ENCODE measurements around the gene RPS21. TPM values are rescaled to one million over a fixed set of nuclear protein-coding genes. Genes with fewer than 3 reads are reported as not detected.

The RPS21 gene
- total and polyA plus RNA-seq, 2 of the 13 experiments (the other 11 are each of a cell fraction or from before 2014, with no cell fraction given), result 2,647 to 11,063 TPM

- peak; percentile 91 for TF ChIP-seq HNF1B (CRISPR knock-in tag; IDR thresholded peaks at IDR 0.05)
- TF ChIP-seq ZNF570 (CRISPR knock-in tag; IDR thresholded peaks at IDR 0.05; ENCODE audit: borderline replicate concordance), result peak; percentile 86; the same call in 1 of the 2 replicates
- TF ChIP-seq ATM (IDR thresholded peaks at IDR 0.05; ENCODE audit: borderline replicate concordance), result no peak
- peak; percentile 85; the same call in 1 of the 2 replicates for TF ChIP-seq PBX3 (CRISPR knock-in tag; IDR thresholded peaks at IDR 0.05; ENCODE audit: borderline replicate concordance)
- TF ChIP-seq MAFK (conservative IDR thresholded peaks at IDR 0.05 in 1 of 2, IDR thresholded peaks at IDR 0.05 in 1 of 2; ENCODE audit: low read length in 2 of 2), result no peak
- TF ChIP-seq TOE1 (CRISPR knock-in tag; IDR thresholded peaks at IDR 0.05), result peak; percentile 59; the same call in 1 of the 2 replicates
- peak; percentile 45; the same call in 1 of the 2 replicates for TF ChIP-seq HNF4G (IDR thresholded peaks at IDR 0.05; ENCODE audit: borderline replicate concordance, low read depth, low read length)
- no peak for TF ChIP-seq HNF4G (CRISPR knock-in tag; IDR thresholded peaks at IDR 0.05; ENCODE audit: borderline replicate concordance, low read depth)
- TF ChIP-seq MIER2 (CRISPR knock-in tag; IDR thresholded peaks at IDR 0.05), result peak; percentile 71
- peak; percentile 81; the same call in 1 of the 2 replicates for TF ChIP-seq MIER3 (CRISPR knock-in tag; IDR thresholded peaks at IDR 0.05; ENCODE audit: borderline replicate concordance)
- no peak for TF ChIP-seq GPBP1L1 (CRISPR knock-in tag; IDR thresholded peaks at IDR 0.05)
- TF ChIP-seq ZC3H4 (CRISPR knock-in tag; IDR thresholded peaks at IDR 0.05; ENCODE audit: borderline replicate concordance), result no peak
- peak; percentile 92 for TF ChIP-seq ZNF34 (CRISPR knock-in tag; IDR thresholded peaks at IDR 0.05; ENCODE audit: borderline replicate concordance)
- TF ChIP-seq ZNF383 (CRISPR knock-in tag; IDR thresholded peaks at IDR 0.05; ENCODE audit: borderline replicate concordance), result peak; percentile 97; the same call in 1 of the 2 replicates
- TF ChIP-seq ZNF672 (CRISPR knock-in tag; IDR thresholded peaks at IDR 0.05), result no peak
- peak; percentile 85 for TF ChIP-seq THAP11 (CRISPR knock-in tag; IDR thresholded peaks at IDR 0.05)
- peak; percentile 87 for TF ChIP-seq KAT8 (CRISPR knock-in tag; IDR thresholded peaks at IDR 0.05)
- no peak for TF ChIP-seq FOXK2 (IDR thresholded peaks at IDR 0.05)
- TF ChIP-seq ZBTB33 (CRISPR knock-in tag; IDR thresholded peaks at IDR 0.05), result peak; percentile 45; the same call in 1 of the 2 replicates
- peak; percentile 57; the same call in 1 of the 2 replicates for TF ChIP-seq MIXL1 (CRISPR knock-in tag; IDR thresholded peaks at IDR 0.05)
- 0 out of 2 replicates have a peak, but pooled peaks have one; percentile 22 for TF ChIP-seq ZFAT (CRISPR knock-in tag; conservative IDR thresholded peaks at IDR 0.05)
- TF ChIP-seq SNAI1 (CRISPR knock-in tag; IDR thresholded peaks at IDR 0.05; ENCODE audit: borderline replicate concordance), result peak; percentile 96
- TF ChIP-seq RBM22 (optimal IDR thresholded peaks at IDR 0.05; ENCODE audit: low read length), result no peak
- TF ChIP-seq HOXA3 (CRISPR knock-in tag; IDR thresholded peaks at IDR 0.05), result peak; percentile 88
Observed at GRCh38 chr20:62407221-62407992, 20.5 kb downstream of the RPS21 start, which contains the start of gene CABLES2 (continued).

Data from HepG2 (cell line).